B cell (primary cell): ENCODE measurements around the gene HTR3C. TPM values are rescaled to one million over a fixed set of nuclear protein-coding genes. Genes with fewer than 3 reads are reported as not detected.
"Not testable (repeated sequence)": the region's sequence is repeated elsewhere in the genome, so short reads cannot be mapped to it uniquely, and the experiment has no call there.

Experiments
- ATAC-seq: fragments of 200-7000 bp; cut with Tn5 transposase; one replicate; pipeline ENCODE4 v1.10.0; 2021; ENCODE audit warnings: low read depth, mild to moderate bottlenecking, moderate number of reproducible peaks, moderate library complexity
- CTCF ChIA-PET: fragments of 350-600 bp; sonication (Branson Sonifier 250); formaldehyde crosslinking; loops from one replicate; lab custom pipeline; 2021; ENCODE audit warnings: antibody characterized with exemption, inconsistent platforms; lab: Charles Lee
- POLR2A ChIA-PET: fragments of 350-600 bp; sonication (Branson Sonifier 250); formaldehyde crosslinking; loops from one replicate; lab custom pipeline; 2021; ENCODE audit warnings: antibody characterized with exemption; lab: Charles Lee
- DNase-seq: peaks from one replicate; pipeline ENCODE4 v3.0.0; 2013
- H2AFZ ChIP-seq: 2 replicates; pipeline ENCODE4 v1.6.1; 2012; ENCODE audit warnings: mild to moderate bottlenecking, low read depth, low read length; ENCODE audit not compliant: insufficient read depth, poor library complexity, severe bottlenecking
- H3K27ac ChIP-seq, 2 donors: 1 replicate in 1 of 2; 2 replicates in 1 of 2; pipeline ENCODE4 v1.5.1; 2012 to 2013; ENCODE audit warnings: low read length in 2 of 2, mild to moderate bottlenecking in 2 of 2, moderate library complexity in 1 of 2
- H3K27me3 ChIP-seq, 4 experiments: fragments of 200-600 bp in 1 of 4; sonication (generic) in 1 of 4; replicated peaks in 1 of 4; 1 replicate in 2 of 4; 2 replicates in 2 of 4; pipeline versions ENCODE4 v1.6.1 to v1.7.0; 2013 to 2016; ENCODE audit warnings: low read length in 3 of 4, mild to moderate bottlenecking in 2 of 4, mixed read lengths in 1 of 4, moderate library complexity in 1 of 4; ENCODE audit not compliant: insufficient read depth in 4 of 4, control insufficient read depth in 3 of 4; ENCODE audit errors: control extremely low read depth in 1 of 4
- H3K36me3 ChIP-seq, 2 experiments: replicated peaks in 1 of 2; 1 replicate in 1 of 2; 2 replicates in 1 of 2; pipeline versions ENCODE4 v1.6.1 to v1.7.1; 2013; ENCODE audit warnings: low read length in 1 of 2; ENCODE audit not compliant: insufficient read depth in 2 of 2, control insufficient read depth in 1 of 2; ENCODE audit errors: control extremely low read depth in 1 of 2, extremely low read depth in 1 of 2
- H3K4me1 ChIP-seq, 2 donors: fragments of 200-600 bp in 1 of 2; sonication (generic) in 1 of 2; 1 replicate in 1 of 2; 2 replicates in 1 of 2; pipeline versions ENCODE4 v1.5.1 to v1.6.1; 2013 to 2017; ENCODE audit warnings: low read length in 2 of 2; ENCODE audit not compliant: control insufficient read depth in 2 of 2, insufficient read depth in 2 of 2
- H3K4me2 ChIP-seq: replicated peaks from 2 replicates; pipeline ENCODE3; 2012; ENCODE audit warnings: mild to moderate bottlenecking, low read depth, low read length; ENCODE audit not compliant: poor library complexity, severe bottlenecking
- H3K4me3 ChIP-seq, 5 experiments: fragments of 200-600 bp in 1 of 5; sonication (generic) in 1 of 5; 1 replicate in 3 of 5; 2 replicates in 2 of 5; pipeline versions ENCODE4 v1.5.1 to v1.7.0; 2011 to 2016; ENCODE audit warnings: low read length in 4 of 5, mild to moderate bottlenecking in 4 of 5, low read depth in 2 of 5, control low read depth in 1 of 5, moderate library complexity in 1 of 5; ENCODE audit not compliant: insufficient read depth in 1 of 5; ENCODE audit errors: control extremely low read depth in 1 of 5, extremely low read depth in 1 of 5
- H3K79me2 ChIP-seq: fragments of 200-600 bp; sonication (generic); one replicate; pipeline ENCODE4 v1.6.0; 2016; ENCODE audit warnings: low read length; ENCODE audit not compliant: control insufficient read depth, insufficient read depth
- H3K9ac ChIP-seq: fragments of 200-600 bp; sonication (generic); 2 replicates; pipeline ENCODE4 v1.6.1; 2017; ENCODE audit warnings: mild to moderate bottlenecking, low read length, moderate library complexity
- H3K9me3 ChIP-seq, 3 donors: one replicate each; pipeline versions ENCODE4 v1.6.1 to v1.7.1; 2013; ENCODE audit warnings: low read length in 2 of 3; ENCODE audit not compliant: control insufficient read depth in 2 of 3, insufficient read depth in 1 of 3; ENCODE audit errors: control extremely low read depth in 1 of 3
- H4K20me1 ChIP-seq: 2 replicates; pipeline ENCODE4 v1.6.0; 2012; ENCODE audit warnings: mild to moderate bottlenecking, low read length; ENCODE audit not compliant: insufficient read depth, control insufficient read depth, poor library complexity, severe bottlenecking
- H3K27ac Mint-ChIP-seq: one replicate; pipeline ENCODE4 v1.8.0; 2021; ENCODE audit warnings: mixed read lengths
- H3K27me3 Mint-ChIP-seq: one replicate; pipeline ENCODE4 v1.8.0; 2021; ENCODE audit warnings: mixed read lengths
- H3K4me1 Mint-ChIP-seq: one replicate; pipeline ENCODE4 v1.8.0; 2021; ENCODE audit warnings: mixed read lengths
- H3K4me3 Mint-ChIP-seq: one replicate; pipeline ENCODE4 v1.8.0; 2021; ENCODE audit warnings: mixed read lengths
- H3K9me3 Mint-ChIP-seq: one replicate; pipeline ENCODE4 v1.8.0; 2022; ENCODE audit warnings: mixed read lengths; ENCODE audit not compliant: insufficient read depth
- CTCF ChIP-seq: fragments of 200-600 bp; IDR thresholded peaks from one replicate; pipeline ENCODE4 v1.8.0; 2022; ENCODE audit warnings: antibody characterized with exemption, mild to moderate bottlenecking
- EZH2 ChIP-seq: IDR thresholded peaks from 2 replicates; pipeline ENCODE4 v1.6.1; 2012; ENCODE audit warnings: borderline replicate concordance, low read depth, mild to moderate bottlenecking, moderate library complexity, low read length; ENCODE audit not compliant: insufficient read depth, poor library complexity, severe bottlenecking
- WGBS: methylation state at CpG from one replicate; pipeline ENCODE4 v1.1.5; 2013; ENCODE audit warnings: missing lambda C conversion rate; ENCODE audit not compliant: insufficient coverage; 5-methylcytosine and 5-hydroxymethylcytosine counted together
- intact Hi-C: fragments of 100-400 bp; cut with micrococcal nuclease; formaldehyde crosslinking; loops from one replicate; pipeline ENCODE4 v1.10.0; 2022
- polyA plus RNA-seq: library from polyadenylated mRNA; depleted of rRNA; stranded (reverse); fragments of >200 nt; gene quantifications from 2 replicates; pipeline ENCODE4 v1.2.3, GENCODE V29; 2012
- total RNA-seq, 2 donors: library from RNA; stranded (reverse); fragments of 120-200 nt in 1 of 2; gene quantifications; 1 replicate in 1 of 2; 2 replicates in 1 of 2; pipeline versions ENCODE4 v1.2.3 to v1.2.4, GENCODE V29; 2013 to 2022

The HTR3C gene
- total and polyA plus RNA-seq, 2 donors (not counting 1 experiment from before 2014, with no cell fraction given), result not detected

DNA sequence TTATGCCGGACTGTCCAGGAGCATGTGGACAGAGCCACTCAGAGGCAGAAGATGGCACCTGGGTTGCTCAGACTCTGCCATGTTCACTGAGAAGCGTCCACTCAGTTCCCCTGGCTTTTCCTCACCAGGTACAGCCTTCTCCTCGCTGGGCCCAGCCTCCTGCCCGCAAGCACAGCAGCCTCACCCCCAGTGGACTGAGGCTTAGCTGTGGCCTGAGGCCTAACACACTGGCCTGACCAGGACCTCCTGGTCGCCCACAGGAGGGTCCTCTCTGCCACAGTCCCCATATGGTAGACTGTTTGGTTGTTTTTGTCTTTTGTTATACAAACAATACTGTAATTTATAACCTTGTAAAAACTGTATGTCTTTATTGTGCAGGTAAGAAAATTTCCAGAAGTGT, 15.5 kb downstream of the HTR3C start:
- Mint-ChIP-seq H3K9me3 (peaks cover 4% of the 10 kb centered on the region), H3K27ac (no peak overlapping the region), H3K4me3 (no peak overlapping the region), H3K4me1 (no peaks in the 10 kb centered on the region), H3K27me3 (peaks cover 13% of the 10 kb centered on the region)
- no peaks in the 10 kb centered on the region for H3K27me3 ChIP-seq
- no peak for DNase-seq
- H4K20me1 ChIP-seq, result no peaks in the 10 kb centered on the region
- no peak overlapping the region for H3K4me2 ChIP-seq
- POLR2A ChIA-PET, result no interaction called here
- no peak overlapping the region for H2AFZ ChIP-seq
- intact Hi-C loops, result no loop called here
- no peak for ATAC-seq
- CTCF ChIA-PET, result no interaction called here
- H3K4me3 ChIP-seq, result no peak overlapping the region
- no peak overlapping the region for H3K27ac ChIP-seq
- H3K79me2 ChIP-seq, result no peaks in the 10 kb centered on the region
- H3K36me3 ChIP-seq, result no peaks in the 10 kb centered on the region
- no peaks in the 10 kb centered on the region for H3K4me1 ChIP-seq
- 96% methylated on average over 3 of the region's 5 CpGs for WGBS
- H3K9ac ChIP-seq, result no peak overlapping the region
- TF ChIP-seq EZH2 (no peak), CTCF (no peak)
- peaks cover 0 to 10% (median 0%) of the 10 kb centered on the region in 3 donors for H3K9me3 ChIP-seq

- intact Hi-C loops, H3K36me3 ChIP-seq, H3K4me3 Mint-ChIP-seq, H3K9me3 Mint-ChIP-seq, H2AFZ ChIP-seq, H3K79me2 ChIP-seq, H3K27me3 ChIP-seq, H4K20me1 ChIP-seq, H3K27ac Mint-ChIP-seq, ATAC-seq, H3K4me3 ChIP-seq, H3K4me1 ChIP-seq, H3K4me1 Mint-ChIP-seq, H3K27ac ChIP-seq, DNase-seq, H3K9me3 ChIP-seq, CTCF ChIA-PET, H3K9ac ChIP-seq, POLR2A ChIA-PET, H3K4me2 ChIP-seq: not testable (repeated sequence)
- H3K27me3 Mint-ChIP-seq, result peaks cover 17% of the 10 kb centered on the region
- 100% methylated on average over 1 of the region's 7 CpGs for WGBS
Observed at GRCh38 chr3:184071142-184071541, 18.3 kb downstream of the HTR3C start.
